HFF-Myc (cell line): Measurements from ENCODE around the gene GMDS.

Experiments
- DNase-seq: peaks from one replicate; pipeline ENCODE4 v3.0.0-alpha.2; 2011; ENCODE audit warnings: low read depth; ENCODE audit errors: extremely low read depth
- H3K4me3 ChIP-seq: replicated peaks from 2 replicates; pipeline ENCODE4 v1.5.1; 2011; ENCODE audit warnings: low read depth, mild to moderate bottlenecking, control low read depth, low read length
- CTCF ChIP-seq: IDR thresholded peaks from 2 replicates; pipeline ENCODE4 v1.5.1; 2012; ENCODE audit warnings: mild to moderate bottlenecking, low read depth, low read length, control low read depth; ENCODE audit errors: missing control alignments

The GMDS gene

DNA sequence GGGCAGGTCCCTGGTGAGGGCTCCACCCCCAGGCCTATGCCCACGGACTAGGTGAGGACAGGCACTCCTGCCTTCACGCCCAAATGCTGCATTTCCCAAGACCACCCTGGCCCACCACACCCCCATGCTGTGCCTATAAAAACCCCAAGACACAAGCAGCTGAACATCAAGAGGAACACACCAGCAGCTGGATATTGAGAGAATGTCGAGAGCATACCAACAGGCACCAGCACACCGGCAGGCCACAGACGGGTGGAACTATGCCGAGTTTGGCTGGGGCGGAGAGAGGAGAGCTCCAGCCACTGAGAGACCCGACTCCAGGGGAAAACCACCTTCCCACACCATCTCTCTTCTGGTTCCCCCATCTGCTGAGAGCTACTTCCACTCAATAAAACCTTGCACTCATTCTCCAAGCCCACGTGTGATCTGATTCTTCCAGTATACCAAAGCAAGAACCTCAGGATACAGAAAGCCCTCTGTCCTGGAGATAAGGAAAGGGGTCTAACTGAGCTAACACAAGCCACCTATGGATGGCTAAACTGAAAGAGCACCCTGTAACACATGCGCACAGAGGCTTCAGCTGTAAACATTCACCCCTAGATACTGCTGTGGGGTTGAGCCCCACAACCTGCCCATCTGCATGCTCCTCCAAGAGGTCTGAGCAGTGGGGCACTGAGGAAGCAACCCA lies 319.5 kb downstream of the GMDS start:
- no peak for DNase-seq
- H3K4me3 ChIP-seq, result no peak overlapping the region
- no peak for TF ChIP-seq CTCF

GRCh38 chr6:1923449-1923848 lies 322.0 kb downstream of the GMDS start:
- no peak for DNase-seq
- H3K4me3 ChIP-seq, result no peak overlapping the region
- TF ChIP-seq CTCF, result no peak

- no peak overlapping the region for H3K4me3 ChIP-seq
- peak; percentile 40 for DNase-seq
- TF ChIP-seq CTCF, result no peak
Observed at GRCh38 chr6:1917626-1918371, 327.6 kb downstream of the GMDS start.

DNA sequence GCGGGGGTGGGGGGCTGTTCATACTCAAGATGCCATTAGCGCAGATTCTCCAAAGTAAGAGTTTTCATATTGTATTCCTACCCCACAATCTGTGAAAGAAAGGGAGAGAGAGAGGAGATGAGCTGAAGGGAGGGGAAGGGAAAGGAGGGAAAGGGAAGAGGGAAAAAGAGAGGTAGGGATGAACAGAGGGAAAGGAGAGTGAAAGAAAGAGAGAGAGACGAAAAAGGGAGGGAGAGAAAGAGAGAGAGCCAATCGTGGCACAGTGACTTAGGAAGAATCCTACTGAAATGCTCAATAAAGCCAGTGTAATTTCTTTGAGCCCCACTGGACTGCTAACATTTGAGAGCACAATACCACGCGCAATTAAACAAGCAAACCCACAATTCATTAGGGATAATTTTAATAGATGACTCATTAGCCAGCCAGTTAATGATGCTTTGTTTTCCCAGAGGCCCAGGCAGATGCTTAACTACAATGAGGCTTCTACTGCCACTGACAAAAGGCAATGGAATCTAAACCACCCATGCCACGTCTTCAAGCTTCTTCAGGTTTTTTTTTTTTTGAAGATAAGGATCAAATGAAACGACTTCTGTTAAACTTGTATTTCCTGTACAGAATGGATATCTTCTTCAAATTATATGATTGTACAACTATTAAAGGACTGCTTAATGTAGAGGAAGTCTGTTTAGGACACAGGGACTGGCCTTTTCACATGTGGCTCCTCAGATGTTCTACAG lies 328.9 kb downstream of the GMDS start:
- TF ChIP-seq CTCF, result no peak
- DNase-seq, result peak; percentile 38
- no peak overlapping the region for H3K4me3 ChIP-seq

DNA sequence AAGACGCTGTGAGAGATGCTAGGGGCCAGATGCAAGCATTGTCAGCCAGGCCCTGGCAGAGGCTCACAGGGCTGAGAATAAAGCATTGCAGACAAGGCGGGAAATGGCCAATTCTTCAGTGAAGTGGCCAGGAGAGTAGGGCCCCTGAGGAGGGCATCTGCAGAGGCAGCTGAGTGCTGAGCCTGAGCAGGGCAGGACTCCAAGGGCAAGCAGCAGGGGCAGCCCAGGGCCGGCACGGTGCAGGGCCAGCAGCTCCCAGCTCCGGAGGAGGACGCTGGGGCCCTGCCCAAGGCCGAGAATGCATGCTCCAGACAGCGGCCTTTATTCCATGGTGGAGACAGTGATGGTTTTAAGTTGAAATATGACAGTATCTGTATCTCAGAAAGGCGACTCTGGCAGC lies 330.2 kb downstream of the GMDS start:
- DNase-seq, result no peak
- H3K4me3 ChIP-seq, result no peak overlapping the region
- no peak for TF ChIP-seq CTCF

GRCh38 chr6:1913577-1913976 lies 331.8 kb downstream of the GMDS start:
- no peak overlapping the region for H3K4me3 ChIP-seq
- DNase-seq, result no peak
- no peak for TF ChIP-seq CTCF
